Tibial artery (tissue), 4 donors: Measurements from ENCODE around the gene RNF167.

Source experiments
- DNase-seq, 2 donors: peaks; one replicate each; pipeline ENCODE4 v3.0.0-alpha.2; 2019
- H3K27ac ChIP-seq, 2 donors: fragments of 200-600 bp; sonication (generic) in 1 of 2; 1 replicate in 1 of 2; 2 replicates in 1 of 2; pipeline ENCODE4 v1.5.1; 2018 to 2019; ENCODE audit warnings: mild to moderate bottlenecking in 1 of 2
- H3K27me3 ChIP-seq, 2 donors: fragments of 200-600 bp; sonication (generic) in 1 of 2; one replicate each; pipeline versions ENCODE4 v1.5.1 to v1.6.0; 2016 to 2019
- H3K36me3 ChIP-seq, 3 donors: fragments of 200-600 bp; sonication (generic) in 2 of 3; one replicate each; pipeline ENCODE4 v1.5.1; 2016 to 2019; ENCODE audit warnings: mild to moderate bottlenecking in 2 of 3
- H3K4me1 ChIP-seq, 4 donors: fragments of 200-600 bp; sonication (generic) in 2 of 4; 1 replicate in 3 of 4; 2 replicates in 1 of 4; pipeline ENCODE4 v1.5.1; 2016 to 2019
- H3K4me3 ChIP-seq, 2 donors: fragments of 200-600 bp; sonication (generic) in 1 of 2; 1 replicate in 1 of 2; 2 replicates in 1 of 2; pipeline ENCODE4 v1.5.1; 2018 to 2019; ENCODE audit warnings: mild to moderate bottlenecking in 2 of 2
- H3K9me3 ChIP-seq, 3 donors: fragments of 200-600 bp; sonication (generic) in 1 of 3; one replicate each; pipeline ENCODE4 v1.5.1; 2016 to 2019
- CTCF ChIP-seq, 2 experiments: fragments of 200-600 bp in 1 of 2; fragments of 450-650 bp in 1 of 2; IDR thresholded peaks; one replicate each; pipeline ENCODE4 v1.5.1; 2017 to 2019; ENCODE audit warnings: antibody characterized with exemption in 2 of 2, mild to moderate bottlenecking in 1 of 2, moderate library complexity in 1 of 2
- intact Hi-C: fragments of 100-400 bp; cut with DNase I; formaldehyde crosslinking; loops from one replicate; pipeline ENCODE4 v1.15.0; 2023; ENCODE audit warnings: low total_unique reads

RNF167 gene

GRCh38 chr17:4982305-4982704 is 42.2 kb downstream of the RNF167 start:
- Histone ChIP-seq H3K4me3 (no peak overlapping the region), H3K27me3 (no peaks in the 10 kb centered on the region), H3K36me3 (peaks cover 13 to 80% (median 65%) of the 10 kb centered on the region in 3 donors), H3K9me3 (no peaks in the 10 kb centered on the region), H3K27ac (no peak overlapping the region), H3K4me1 (peaks cover 0 to 19% (median 8%) of the 10 kb centered on the region in 4 donors)
- no peak for DNase-seq
- intact Hi-C loops = loop anchor here (5.0 kb wide), 1 partner anchor 45 kb away; no protein-coding TSS in a partner anchor
- TF ChIP-seq CTCF (IDR thresholded peaks at IDR 0.05) = no peak

DNA sequence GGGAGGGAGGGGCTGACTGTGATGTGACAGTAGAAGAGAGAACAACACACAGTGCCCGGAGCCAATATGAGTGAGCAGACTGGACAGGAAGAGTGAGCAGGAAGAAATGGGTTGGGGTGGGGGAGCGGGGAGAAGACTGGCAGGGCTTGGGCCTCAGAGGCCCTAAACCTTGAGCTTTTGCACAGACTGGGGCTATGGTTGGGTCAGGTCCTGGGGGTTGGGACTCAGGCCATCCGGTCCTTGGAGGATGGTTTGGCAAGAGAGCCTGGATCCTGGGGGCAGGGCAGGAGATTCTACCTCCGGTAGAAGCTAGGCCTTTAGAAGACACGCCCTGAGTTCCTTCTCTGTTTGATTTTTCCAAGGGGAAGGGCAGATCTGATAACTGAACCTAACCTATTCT is 46.3 kb downstream of the RNF167 start:
- H3K4me3 ChIP-seq = peak overlapping the region; percentile 62 to 97
- intact Hi-C loops = loop anchor here (2.0 kb wide), 1 partner anchor 78 kb away; no protein-coding TSS in a partner anchor
- peaks cover 0 to 28% (median 21%) of the 10 kb centered on the region in 4 donors for H3K4me1 ChIP-seq
- peak overlapping the region; percentile 83 to 95 for H3K27ac ChIP-seq
- no peak for TF ChIP-seq CTCF (IDR thresholded peaks at IDR 0.05)
- peaks cover 0 to 40% (median 28%) of the 10 kb centered on the region in 3 donors for H3K36me3 ChIP-seq
- H3K9me3 ChIP-seq = no peaks in the 10 kb centered on the region
- DNase-seq = no peak
- no peaks in the 10 kb centered on the region for H3K27me3 ChIP-seq

DNA sequence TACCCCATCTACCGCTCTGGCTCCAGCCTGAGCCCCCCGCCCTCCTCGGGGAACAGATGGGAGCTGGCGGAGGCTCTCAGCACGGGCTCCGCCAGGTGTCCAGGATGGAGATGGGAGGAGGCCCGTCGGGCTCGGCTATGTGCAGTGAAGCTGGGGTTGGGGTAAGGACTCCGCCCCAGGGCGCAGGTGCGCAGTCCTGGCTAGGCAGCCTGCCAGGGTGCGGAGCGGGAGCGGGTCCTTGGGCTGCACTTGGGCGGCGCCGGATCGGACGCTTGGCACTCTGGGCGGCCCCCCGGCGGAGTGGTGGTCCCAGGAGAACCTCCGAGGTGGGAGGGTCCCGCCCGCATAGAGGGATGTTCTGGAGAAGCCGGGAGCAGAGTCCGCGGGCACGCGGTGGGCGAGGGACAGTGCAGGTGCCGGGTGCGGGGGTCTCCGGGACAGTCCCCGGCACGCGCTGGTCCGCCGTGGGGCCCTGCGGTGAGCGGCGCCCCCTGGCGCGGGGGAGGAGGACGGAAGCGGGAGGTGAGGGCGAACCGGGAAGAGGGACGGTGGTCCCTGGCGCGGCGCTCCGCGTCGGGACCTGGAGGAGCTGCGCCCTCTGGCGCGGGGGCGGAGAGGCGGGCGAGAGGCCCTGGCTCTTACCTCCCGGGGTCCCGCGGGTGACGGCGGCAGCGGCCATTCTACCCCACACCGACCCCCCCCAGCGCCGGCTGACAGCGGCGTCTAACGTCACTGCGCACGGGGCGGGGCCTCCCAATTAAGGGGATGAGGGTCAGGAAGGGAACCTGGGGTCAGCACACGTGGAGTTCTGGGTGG is 47.1 kb downstream of the RNF167 start, which contains the start of gene CAMTA2:
Gene CAMTA2 (minus strand): TSS at position 725 of the 816 bp plus-strand sequence. CDS start 1,453 bp downstream, outside the sequence.
- intact Hi-C loops = loop anchor here (2.0 kb wide), 1 partner anchor 78 kb away; no protein-coding TSS in a partner anchor
- peaks cover 0 to 32% (median 21%) of the 10 kb centered on the region in 3 donors for H3K36me3 ChIP-seq

DNA sequence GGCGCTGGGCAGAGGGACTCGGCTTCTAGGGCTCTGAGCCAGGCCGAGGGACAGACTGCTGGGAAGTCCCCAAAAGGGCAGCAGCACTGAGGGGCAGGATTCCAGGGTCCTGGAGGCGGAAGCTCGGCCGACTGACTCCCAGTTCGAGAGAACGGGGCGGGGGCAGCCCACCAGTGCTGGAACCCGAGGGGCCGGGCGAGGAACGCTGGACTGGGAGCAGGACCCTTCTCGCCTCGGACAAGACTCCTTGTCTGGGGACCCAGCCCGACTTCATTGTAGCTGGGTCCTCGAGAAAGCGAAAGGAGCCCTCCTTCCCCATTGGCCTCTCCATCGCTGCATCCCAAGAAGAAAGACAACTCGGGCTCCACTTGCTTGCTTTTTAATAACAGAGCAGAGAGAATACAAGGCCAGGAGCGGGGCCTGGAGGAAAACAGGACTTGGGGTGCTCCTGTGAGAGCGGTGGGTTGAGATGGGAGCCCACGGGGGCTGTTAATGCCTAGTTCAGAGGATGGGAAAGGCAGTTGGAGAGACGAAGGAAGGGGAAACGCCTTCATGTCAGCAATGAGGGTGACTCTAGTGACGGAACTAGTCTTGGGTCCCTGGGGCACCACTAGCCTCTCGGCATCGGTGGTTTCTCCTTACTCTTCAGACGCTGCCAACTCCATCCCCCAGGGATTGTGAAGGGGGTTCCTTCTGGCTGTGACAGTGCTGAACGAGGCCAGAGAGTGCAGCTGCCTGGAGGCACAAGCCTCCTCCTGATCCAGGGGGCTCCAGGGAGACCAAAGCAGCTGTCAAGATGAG is 47.9 kb downstream of the RNF167 start:
- TF ChIP-seq CTCF (IDR thresholded peaks at IDR 0.05) = no peak
- peak overlapping the region; percentile 62 to 97 for H3K4me3 ChIP-seq
- H3K27me3 ChIP-seq = no peaks in the 10 kb centered on the region
- peaks cover 0 to 24% (median 14%) of the 10 kb centered on the region in 3 donors for H3K36me3 ChIP-seq
- peak overlapping the region; percentile 83 to 95 for H3K27ac ChIP-seq
- peak in 1 of 2 donors; percentile 86 for DNase-seq
- intact Hi-C loops = loop anchor here (2.0 kb wide), 1 partner anchor 79 kb away; no protein-coding TSS in a partner anchor
- no peaks in the 10 kb centered on the region for H3K9me3 ChIP-seq
- H3K4me1 ChIP-seq = peaks cover 0 to 28% (median 21%) of the 10 kb centered on the region in 4 donors

More for the DNA sequence above, 47.1 kb downstream of the RNF167 start, which contains the start of gene CAMTA2:
- H3K4me3 ChIP-seq = peak within 1 kb of the TSS; percentile 62 to 97
- H3K4me1 ChIP-seq = peaks cover 0 to 28% (median 21%) of the 10 kb centered on the region in 4 donors
- peak; percentile 61 to 64 for TF ChIP-seq CTCF (IDR thresholded peaks at IDR 0.05)
- peak within 1 kb of the TSS; percentile 83 to 95 for H3K27ac ChIP-seq
- H3K27me3 ChIP-seq = no peaks in the 10 kb centered on the region
- peak; percentile 94 to 96 for DNase-seq
- no peaks in the 10 kb centered on the region for H3K9me3 ChIP-seq

- TF ChIP-seq CTCF (IDR thresholded peaks at IDR 0.05) = no peak
- no peaks in the 10 kb centered on the region for H3K36me3 ChIP-seq
- no peak overlapping the region for H3K4me3 ChIP-seq
- DNase-seq = no peak
- intact Hi-C loops = no loop called here
- no peak overlapping the region for H3K27ac ChIP-seq
- H3K4me1 ChIP-seq = peaks cover 0 to 16% (median 14%) of the 10 kb centered on the region in 4 donors
- H3K9me3 ChIP-seq = no peaks in the 10 kb centered on the region
- no peaks in the 10 kb centered on the region for H3K27me3 ChIP-seq
Observed at GRCh38 chr17:4994081-4994595, 54.1 kb downstream of the RNF167 start.
